Measurements from ENCODE around the gene CPNE5. TPM values are rescaled to one million over a fixed set of nuclear protein-coding genes. Genes with fewer than 3 reads are reported as not detected.

The CPNE5 gene
- total RNA-seq, 4 donors from 2014 or later: 0.19 to 1.3 (median 0.59) TPM

GRCh38 chr6:36703081-36703606, 136.1 kb downstream of the CPNE5 start:
- no peak for TF ChIP-seq CTCF (IDR thresholded peaks at IDR 0.05; ENCODE audit: low read depth)

DNA sequence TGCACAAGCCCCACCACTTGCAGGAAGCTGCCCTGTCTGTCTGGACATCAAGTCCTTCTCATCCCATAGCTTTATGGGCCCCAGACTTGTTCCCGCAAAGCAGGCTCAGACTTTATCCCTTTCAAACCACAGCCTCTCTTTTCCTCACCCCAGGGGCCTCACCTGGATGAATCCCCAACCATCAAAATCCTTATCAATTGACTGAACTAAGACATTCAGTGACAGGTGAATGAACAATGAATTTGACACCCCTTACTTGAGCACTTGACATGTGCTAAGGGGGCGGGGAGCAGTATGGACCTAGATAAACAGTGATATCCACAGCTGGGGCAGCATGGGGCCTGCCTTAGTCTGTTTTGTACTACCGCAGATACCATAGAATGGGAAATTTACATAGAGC, 136.6 kb downstream of the CPNE5 start:
- no peak for TF ChIP-seq CTCF (IDR thresholded peaks at IDR 0.05; ENCODE audit: low read depth)

DNA sequence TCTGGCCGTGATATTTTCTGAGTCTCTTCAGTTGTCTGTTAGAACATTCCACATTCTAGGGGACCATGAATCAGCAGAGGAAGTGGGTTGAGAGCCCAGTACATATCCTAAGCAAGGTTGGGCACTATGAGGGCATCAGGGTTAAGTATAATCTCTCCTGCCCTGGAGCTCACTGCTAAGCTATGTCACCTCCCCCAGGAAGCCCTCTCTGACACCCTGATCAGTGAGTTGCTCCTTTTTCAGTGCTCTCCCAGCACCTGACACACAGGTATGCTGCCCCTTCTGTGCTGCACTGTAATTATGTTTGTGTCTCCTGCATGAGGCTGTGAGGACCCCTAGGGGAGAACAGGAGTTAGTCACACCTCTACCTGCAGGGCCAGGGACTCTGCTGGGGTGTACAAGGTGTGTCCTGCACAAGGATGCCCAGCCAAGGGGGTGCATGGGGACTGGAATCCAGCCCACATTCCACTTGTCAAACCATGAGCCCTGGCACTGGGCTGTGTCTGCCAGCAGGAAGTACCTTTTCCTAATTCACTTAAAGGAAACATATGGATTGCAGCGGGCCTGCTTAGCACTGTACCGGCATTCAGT, 137.7 kb downstream of the CPNE5 start:
- TF ChIP-seq CTCF (IDR thresholded peaks at IDR 0.05; ENCODE audit: low read depth): no peak

DNA sequence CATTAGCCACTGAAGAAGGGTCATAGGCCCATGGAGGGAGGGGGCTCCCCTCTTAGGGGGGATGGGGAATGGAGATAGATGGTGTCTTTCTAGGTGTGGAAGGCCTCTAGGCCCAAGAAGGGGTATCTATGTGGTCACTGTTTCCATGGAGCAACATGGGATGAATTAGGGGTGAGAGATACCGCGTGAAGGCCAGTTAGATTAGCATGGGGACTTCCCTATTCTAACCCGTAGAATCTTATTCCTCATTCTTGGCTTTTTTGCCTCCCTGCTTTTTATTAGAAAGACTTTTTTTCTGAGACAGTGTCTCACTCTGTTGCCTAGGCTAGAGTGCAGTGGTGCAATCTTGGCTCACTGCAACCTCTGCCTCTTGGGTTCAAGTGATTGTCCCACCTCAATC, 138.4 kb downstream of the CPNE5 start:
- no peak for TF ChIP-seq CTCF (IDR thresholded peaks at IDR 0.05; ENCODE audit: low read depth)

DNA sequence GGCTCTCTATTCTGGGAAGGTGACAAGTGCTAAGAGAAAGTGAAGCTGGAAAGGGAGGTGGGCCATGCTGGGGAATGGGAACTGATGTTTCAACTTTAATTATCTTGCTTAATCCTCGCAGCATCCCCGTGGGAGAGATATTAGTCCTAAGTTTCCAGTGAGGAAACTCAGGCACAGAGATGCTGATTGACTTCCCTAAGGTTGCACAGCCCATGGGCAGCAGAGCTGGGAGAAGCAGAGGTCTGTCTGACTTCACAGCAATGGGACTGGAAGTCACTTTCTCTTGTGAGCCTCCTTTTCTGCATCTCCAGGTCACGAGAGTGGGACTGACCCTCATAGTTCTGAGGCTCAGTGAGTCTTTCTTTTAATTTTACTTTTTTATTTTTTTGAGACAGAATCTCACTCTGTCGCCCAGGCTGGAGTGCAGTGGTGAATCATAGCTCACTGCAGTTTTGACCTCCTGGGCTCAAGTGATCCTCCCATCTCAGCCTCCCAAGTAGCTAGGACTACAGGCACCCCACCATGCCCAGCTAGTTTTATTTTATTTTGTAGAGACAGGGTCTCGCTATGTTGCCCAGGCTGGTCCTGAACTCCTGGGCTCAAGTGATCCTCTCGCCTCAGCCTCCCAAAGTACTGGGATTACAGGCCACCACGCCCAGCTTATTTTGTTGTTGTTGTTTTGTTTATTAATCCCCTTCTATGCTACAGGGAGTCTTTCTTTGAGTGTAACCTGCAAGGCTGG, 139.0 kb downstream of the CPNE5 start:
- TF ChIP-seq CTCF (IDR thresholded peaks at IDR 0.05; ENCODE audit: low read depth): no peak

- TF ChIP-seq CTCF (IDR thresholded peaks at IDR 0.05; ENCODE audit: low read depth): no peak
Observed at GRCh38 chr6:36699348-36699747, 139.9 kb downstream of the CPNE5 start.

DNA sequence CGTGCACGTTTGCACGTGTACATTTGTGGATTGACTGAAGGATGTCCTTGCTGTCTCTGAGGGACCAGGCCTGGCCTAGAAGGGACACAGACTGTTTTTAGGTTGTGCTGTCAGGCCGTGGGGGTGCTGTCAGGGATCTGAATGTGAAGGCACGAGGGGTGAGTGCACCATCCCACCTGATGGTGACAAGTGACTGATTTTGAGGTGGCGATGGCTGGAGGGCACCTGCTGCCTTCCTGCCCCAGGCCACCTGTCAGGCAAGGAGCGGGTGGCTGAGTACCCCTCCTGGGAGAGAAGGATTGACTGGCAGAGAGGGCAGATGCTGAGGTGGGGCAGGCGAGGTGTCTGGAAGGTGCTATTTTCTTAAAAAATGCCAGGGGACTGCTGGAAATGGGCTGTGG, 140.4 kb downstream of the CPNE5 start:
- no peak for TF ChIP-seq CTCF (IDR thresholded peaks at IDR 0.05; ENCODE audit: low read depth)

Measured in subcutaneous adipose tissue (tissue), 4 donors.